H1 (cell line): ENCODE data around the gene KANSL3. TPM values are rescaled to one million over a fixed set of nuclear protein-coding genes. Genes with fewer than 3 reads are reported as not detected.

Experiments used
- CTCF ChIA-PET: fragments of 300-600 bp; sonication (Branson Sonifier 250); formaldehyde crosslinking; loops from one replicate; lab custom pipeline; 2021; ENCODE audit not compliant: partially characterized antibody; lab: Charles Lee
- POLR2A ChIA-PET: fragments of 300-600 bp; sonication (Branson Sonifier 250); formaldehyde crosslinking; loops from one replicate; lab custom pipeline; 2021; ENCODE audit warnings: inconsistent platforms; ENCODE audit not compliant: partially characterized antibody; lab: Charles Lee
- DNase-seq, 2 experiments: peaks; one replicate each; pipeline versions ENCODE4 v3.0.0 to v3.0.0-alpha.2; 2010 to 2022; ENCODE audit warnings: low spot score in 2 of 2, low read depth in 1 of 2, mixed read lengths in 1 of 2
- FAIRE-seq: peaks from 2 replicates; lab custom pipeline; 2011; peaks lifted over from hg19 to GRCh38; lab: Jason Lieb, UNC
- H2AFZ ChIP-seq: 2 replicates; pipeline ENCODE4 v1.8.1; 2012; ENCODE audit warnings: low read length, inconsistent platforms
- H2AK5ac ChIP-seq: 2 replicates; pipeline ENCODE4 v1.6.1; 2013; ENCODE audit warnings: low read depth, low read length
- H2BK120ac ChIP-seq: replicated peaks from 2 replicates; pipeline ENCODE3; 2013; ENCODE audit warnings: low read depth, low read length, inconsistent platforms
- H2BK12ac ChIP-seq: 2 replicates; pipeline ENCODE4 v1.6.1; 2013; ENCODE audit warnings: low read depth, low read length
- H2BK15ac ChIP-seq: 2 replicates; pipeline ENCODE4 v1.6.1; 2013; ENCODE audit warnings: low read length
- H2BK20ac ChIP-seq: 2 replicates; pipeline ENCODE4 v1.6.1; 2013; ENCODE audit warnings: low read length
- H2BK5ac ChIP-seq: 2 replicates; pipeline ENCODE4 v1.6.1; 2013; ENCODE audit warnings: low read depth, low read length
- H3K14ac ChIP-seq: 2 replicates; pipeline ENCODE4 v1.6.1; 2013; ENCODE audit warnings: inconsistent platforms; ENCODE audit not compliant: insufficient read length
- H3K18ac ChIP-seq: 2 replicates; pipeline ENCODE4 v1.6.1; 2013; ENCODE audit warnings: low read length; ENCODE audit errors: extremely low read depth
- H3K23ac ChIP-seq: 2 replicates; pipeline ENCODE4 v1.6.1; 2013; ENCODE audit warnings: inconsistent platforms; ENCODE audit not compliant: insufficient read length
- H3K23me2 ChIP-seq: 2 replicates; pipeline ENCODE4 v1.6.1; 2013; ENCODE audit warnings: low read depth, low read length
- H3K27ac ChIP-seq: 2 replicates; pipeline ENCODE4 v1.6.1; 2011; ENCODE audit warnings: low read depth, low read length, inconsistent platforms
- H3K27me3 ChIP-seq, 4 experiments: replicated peaks in 1 of 4; 1 replicate in 1 of 4; 2 replicates in 3 of 4; pipeline versions ENCODE4 v1.6.1 to v1.8.1; 2011 to 2013; ENCODE audit warnings: low read length in 3 of 4, mild to moderate bottlenecking in 3 of 4, inconsistent platforms in 2 of 4, mixed read lengths in 2 of 4, moderate library complexity in 1 of 4; ENCODE audit not compliant: control insufficient read depth in 3 of 4, insufficient read depth in 3 of 4; ENCODE audit errors: extremely low read depth in 1 of 4
- H3K36me3 ChIP-seq, 4 experiments: 2 replicates each; pipeline versions ENCODE4 v1.6.1 to v1.8.1; 2011 to 2013; ENCODE audit warnings: mild to moderate bottlenecking in 4 of 4, low read length in 3 of 4, moderate library complexity in 2 of 4, control low read depth in 1 of 4, inconsistent platforms in 1 of 4; ENCODE audit not compliant: insufficient read depth in 4 of 4, control insufficient read depth in 2 of 4
- H3K4ac ChIP-seq: replicated peaks from 2 replicates; pipeline ENCODE3; 2013; ENCODE audit warnings: low read length, low read depth, mixed read lengths, inconsistent platforms; ENCODE audit not compliant: insufficient read length
- H3K4me1 ChIP-seq, 4 experiments: replicated peaks in 1 of 4; 1 replicate in 1 of 4; 2 replicates in 3 of 4; pipeline versions ENCODE4 v1.6.1 to v1.8.1; 2011 to 2013; ENCODE audit warnings: low read length in 3 of 4, inconsistent platforms in 2 of 4, mixed read lengths in 1 of 4; ENCODE audit not compliant: insufficient read depth in 4 of 4, control insufficient read depth in 3 of 4
- H3K4me2 ChIP-seq, 2 experiments: 2 replicates each; pipeline versions ENCODE4 v1.6.1 to v1.8.1; 2011 to 2013; ENCODE audit warnings: low read depth in 2 of 2, low read length in 2 of 2, control low read depth in 1 of 2, inconsistent platforms in 1 of 2, mild to moderate bottlenecking in 1 of 2; ENCODE audit not compliant: insufficient read depth in 1 of 2
- H3K4me3 ChIP-seq, 4 experiments: fragments of 200-600, 300-600 bp in 1 of 4; sonication (generic), shearing (Covaris generic), sonication (Bioruptor Twin) in 1 of 4; 2 replicates each; pipeline versions ENCODE4 v1.5.1 to v1.8.1; 2011 to 2016; ENCODE audit warnings: low read length in 4 of 4, low read depth in 3 of 4, control low read depth in 2 of 4, inconsistent platforms in 2 of 4, mild to moderate bottlenecking in 2 of 4, mixed read lengths in 1 of 4, moderate library complexity in 1 of 4; ENCODE audit not compliant: insufficient read depth in 2 of 4; ENCODE audit errors: extremely low read depth in 1 of 4
- H3K56ac ChIP-seq: replicated peaks from 2 replicates; pipeline ENCODE3; 2013; ENCODE audit warnings: low read depth, mild to moderate bottlenecking, mixed read lengths, low read length, inconsistent platforms; ENCODE audit not compliant: insufficient read length
- H3K79me1 ChIP-seq: 2 replicates; pipeline ENCODE4 v1.6.1; 2013; ENCODE audit warnings: low read depth, low read length, control low read depth
- H3K79me2 ChIP-seq, 2 experiments: 2 replicates each; pipeline versions ENCODE4 v1.6.1 to v1.8.1; 2012 to 2013; ENCODE audit warnings: low read length in 2 of 2, mild to moderate bottlenecking in 2 of 2, inconsistent platforms in 1 of 2; ENCODE audit not compliant: insufficient read depth in 2 of 2, control insufficient read depth in 1 of 2
- H3K9ac ChIP-seq, 4 experiments: replicated peaks in 1 of 4; 1 replicate in 1 of 4; 2 replicates in 3 of 4; pipeline versions ENCODE4 v1.6.1 to v1.8.1; 2011 to 2013; ENCODE audit warnings: low read depth in 3 of 4, low read length in 3 of 4, control low read depth in 2 of 4, mild to moderate bottlenecking in 2 of 4, moderate library complexity in 2 of 4, inconsistent platforms in 1 of 4; ENCODE audit errors: extremely low read depth in 1 of 4
- H3K9me3 ChIP-seq, 2 experiments: 2 replicates each; pipeline versions ENCODE4 v1.6.1 to v1.8.1; 2012 to 2013; ENCODE audit warnings: mild to moderate bottlenecking in 2 of 2, moderate library complexity in 2 of 2, control low read depth in 1 of 2, inconsistent platforms in 1 of 2, low read depth in 1 of 2, low read length in 1 of 2, mixed read lengths in 1 of 2; ENCODE audit not compliant: insufficient read depth in 2 of 2
- H4K20me1 ChIP-seq, 2 experiments: replicated peaks in 1 of 2; 2 replicates each; pipeline versions ENCODE3 to v1.8.1; 2011 to 2013; ENCODE audit warnings: inconsistent platforms in 2 of 2, low read length in 2 of 2, mild to moderate bottlenecking in 1 of 2; ENCODE audit not compliant: insufficient read depth in 2 of 2, control insufficient read depth in 1 of 2
- H4K5ac ChIP-seq: 2 replicates; pipeline ENCODE4 v1.6.1; 2013; ENCODE audit warnings: low read length, low read depth, mixed read lengths, inconsistent platforms; ENCODE audit not compliant: insufficient read length
- H4K8ac ChIP-seq: 2 replicates; pipeline ENCODE4 v1.8.0; 2013; ENCODE audit warnings: mild to moderate bottlenecking, moderate library complexity, low read length, inconsistent platforms; ENCODE audit not compliant: insufficient read depth; ENCODE audit errors: extremely low read depth
- H4K91ac ChIP-seq: replicated peaks from 2 replicates; pipeline ENCODE3; 2013; ENCODE audit warnings: low read length, mixed read lengths, inconsistent platforms; ENCODE audit not compliant: insufficient read length
- CEBPB ChIP-seq: IDR thresholded peaks from 2 replicates; pipeline ENCODE4 v1.6.1; 2012; ENCODE audit warnings: low read depth, low read length
- EZH2 ChIP-seq: fragments of 200-600 bp; sonication (generic); IDR thresholded peaks from 2 replicates; pipeline ENCODE4 v1.7.1; 2012; ENCODE audit warnings: low read depth, mild to moderate bottlenecking, moderate library complexity, low read length, inconsistent platforms; ENCODE audit not compliant: severe bottlenecking
- FOSL1 ChIP-seq: IDR thresholded peaks from 2 replicates; pipeline ENCODE4 v1.6.1; 2011; ENCODE audit warnings: mild to moderate bottlenecking, low read depth, low read length, moderate library complexity; ENCODE audit not compliant: insufficient read depth
- GABPA ChIP-seq: IDR thresholded peaks from 2 replicates; pipeline ENCODE4 v1.6.1; 2011; ENCODE audit warnings: mild to moderate bottlenecking, low read length, moderate library complexity, borderline replicate concordance; ENCODE audit not compliant: insufficient read depth
- KDM1A ChIP-seq: fragments of 200-600, 300-600 bp; sonication (generic); IDR thresholded peaks from 2 replicates; pipeline ENCODE4 v1.7.1; 2016; ENCODE audit warnings: mild to moderate bottlenecking, low read length, borderline replicate concordance
- MAFK ChIP-seq: IDR thresholded peaks from 2 replicates; pipeline ENCODE4 v1.6.1; 2012; ENCODE audit warnings: low read depth, mild to moderate bottlenecking, improper control_type of control experiment, low read length
- POU5F1 ChIP-seq: IDR thresholded peaks from 2 replicates; pipeline ENCODE4 v1.6.1; 2011; ENCODE audit warnings: low read depth, mild to moderate bottlenecking, low read length, moderate library complexity
- RNF2 ChIP-seq: fragments of 200-900, 300-1000 bp; sonication (generic); IDR thresholded peaks from 2 replicates; pipeline ENCODE4 v1.7.1; 2016; ENCODE audit warnings: borderline replicate concordance, low read depth, mild to moderate bottlenecking, antibody characterized with exemption, low read length; ENCODE audit not compliant: poor library complexity, severe bottlenecking; ENCODE audit errors: missing control alignments
- SAP30 ChIP-seq: fragments of 300-600 bp; sonication (generic); IDR thresholded peaks from 2 replicates; pipeline ENCODE4 v1.7.1; 2012; ENCODE audit warnings: low read length, moderate library complexity, mild to moderate bottlenecking, inconsistent platforms; ENCODE audit not compliant: insufficient read depth, insufficient replicate concordance
- SP1 ChIP-seq: IDR thresholded peaks from 2 replicates; pipeline ENCODE4 v1.6.1; 2011; ENCODE audit warnings: low read depth, low read length
- WGBS, 2 experiments: shearing (Covaris generic) in 1 of 2; methylation state at CpG; one replicate each; pipeline versions ENCODE4 v1.1.6 to v1.1.7; 2013 to 2015; ENCODE audit warnings: low lambda C conversion rate in 2 of 2, mixed read lengths in 2 of 2, inconsistent platforms in 1 of 2, low coverage in 1 of 2, missing lambda C conversion rate in 1 of 2; ENCODE audit not compliant: insufficient replicate concordance in 2 of 2, insufficient coverage in 1 of 2, insufficient read length in 1 of 2; ENCODE audit errors: extremely low coverage in 1 of 2, missing lambda C conversion rate in 1 of 2; 5-methylcytosine and 5-hydroxymethylcytosine counted together
- polyA plus RNA-seq, 7 experiments: library from polyadenylated mRNA; depleted of rRNA in 3 of 7; stranded (reverse) in 5 of 7; unstranded in 2 of 7; fragments of >200 nt in 5 of 7; fragments of 200-250 nt in 2 of 7; gene quantifications; 1 replicate in 5 of 7; 2 replicates in 1 of 7; 4 replicates in 1 of 7; pipeline versions ENCODE4 v1.2.1 to v1.2.3, GENCODE V29; 2011 to 2013; ENCODE audit warnings: missing spikeins in 2 of 7, mixed read lengths in 2 of 7
- total RNA-seq: library from RNA; stranded (reverse); fragmentation: NEBNext Ultra II Directional; extraction: Animal tissue kit (Norgen Biotek cat#: 25700); gene quantifications from 2 replicates; pipeline ENCODE4 v1.2.1, GENCODE V29; 2021

Gene KANSL3
- total and polyA plus RNA-seq, 2 of the 8 experiments (the other 6 are each of a cell fraction or from before 2014, with no cell fraction given) = 19.8 to 31.4 TPM

GRCh38 chr2:96661324-96661723 is 23.2 kb upstream of the KANSL3 start:
- Histone ChIP-seq H2AK5ac (no peak overlapping the region), H3K4ac (no peak overlapping the region), H4K20me1 (no peaks in the 10 kb centered on the region), H2BK5ac (no peak overlapping the region), H3K9ac (no peak overlapping the region), H2BK120ac (no peak overlapping the region), H3K23me2 (no peaks in the 10 kb centered on the region), H2BK20ac (no peak overlapping the region), H3K27ac (no peak overlapping the region), H3K23ac (no peak overlapping the region), H2AFZ (no peak overlapping the region), H4K91ac (no peak overlapping the region), H3K4me3 (no peak overlapping the region), H3K4me1 (no peaks in the 10 kb centered on the region), H4K8ac (no peak overlapping the region), H4K5ac (no peak overlapping the region), H3K27me3 (no peaks in the 10 kb centered on the region), H3K79me2 (no peaks in the 10 kb centered on the region), H3K36me3 (no peaks in the 10 kb centered on the region), H3K4me2 (no peak overlapping the region), H2BK12ac (no peak overlapping the region), H3K9me3 (peaks cover 0 to 4% of the 10 kb centered on the region in 2 experiments; a peak in 2 of 4 replicates), H3K18ac (no peak overlapping the region), H2BK15ac (no peak overlapping the region), H3K14ac (no peak overlapping the region), H3K56ac (no peak overlapping the region), H3K79me1 (no peaks in the 10 kb centered on the region)
- CTCF ChIA-PET = no interaction called here
- DNase-seq (no peak), FAIRE-seq (no peak)
- no peak for TF ChIP-seq GABPA
- TF ChIP-seq POU5F1 = no peak
- no peak for TF ChIP-seq CEBPB
- no peak for TF ChIP-seq KDM1A
- no peak for TF ChIP-seq SAP30
- no peak for TF ChIP-seq EZH2
- TF ChIP-seq MAFK = no peak
- TF ChIP-seq SP1 = no peak
- no peak for TF ChIP-seq FOSL1
- no peak for TF ChIP-seq RNF2
- 98% methylated on average over 6 of the region's 6 CpGs; no CpG with 5 or more reads in 1 of the 2 experiments for WGBS, 2 experiments
- POLR2A ChIA-PET = interaction anchor here (1.0 kb wide), 1 partner anchor 20 kb away, joined by 3 read pairs; no protein-coding TSS in a partner anchor
